Activated CD4-positive, CD25-positive, alpha-beta regulatory T cell (primary cell): Measurements from ENCODE around the gene KAZN.

Experiments used
- DNase-seq, 4 experiments: peaks; one replicate each; lab custom pipeline; 2025; lab: John Stamatoyannopoulos, UW

KAZN gene

GRCh38 chr1:14853518-14853917 lies 255.0 kb downstream of the KAZN start:
- no peak for DNase-seq

DNA sequence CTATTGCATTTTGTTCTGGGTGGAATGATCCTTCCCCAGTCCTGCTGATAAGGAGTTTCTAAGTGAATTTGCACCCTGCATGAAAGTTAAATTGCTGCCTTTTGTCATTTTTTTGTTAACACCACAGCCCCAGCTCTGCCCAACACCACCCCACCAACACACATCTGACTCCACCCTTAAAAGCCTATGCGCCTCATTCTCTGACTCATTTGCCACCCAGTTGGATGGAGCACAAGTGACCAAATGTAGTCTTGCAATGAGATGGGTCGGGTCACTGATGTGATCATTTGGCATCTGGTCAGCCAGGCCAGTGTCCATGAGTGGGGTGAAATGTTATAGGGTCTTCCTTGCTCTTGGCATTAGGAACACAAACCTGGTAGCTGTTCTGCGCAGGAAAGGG lies 256.8 kb downstream of the KAZN start:
- no peak for DNase-seq

GRCh38 chr1:14855801-14856200 lies 257.3 kb downstream of the KAZN start:
- DNase-seq: no peak

GRCh38 chr1:14857436-14858195 lies 259.1 kb downstream of the KAZN start:
- DNase-seq: no peak

DNA sequence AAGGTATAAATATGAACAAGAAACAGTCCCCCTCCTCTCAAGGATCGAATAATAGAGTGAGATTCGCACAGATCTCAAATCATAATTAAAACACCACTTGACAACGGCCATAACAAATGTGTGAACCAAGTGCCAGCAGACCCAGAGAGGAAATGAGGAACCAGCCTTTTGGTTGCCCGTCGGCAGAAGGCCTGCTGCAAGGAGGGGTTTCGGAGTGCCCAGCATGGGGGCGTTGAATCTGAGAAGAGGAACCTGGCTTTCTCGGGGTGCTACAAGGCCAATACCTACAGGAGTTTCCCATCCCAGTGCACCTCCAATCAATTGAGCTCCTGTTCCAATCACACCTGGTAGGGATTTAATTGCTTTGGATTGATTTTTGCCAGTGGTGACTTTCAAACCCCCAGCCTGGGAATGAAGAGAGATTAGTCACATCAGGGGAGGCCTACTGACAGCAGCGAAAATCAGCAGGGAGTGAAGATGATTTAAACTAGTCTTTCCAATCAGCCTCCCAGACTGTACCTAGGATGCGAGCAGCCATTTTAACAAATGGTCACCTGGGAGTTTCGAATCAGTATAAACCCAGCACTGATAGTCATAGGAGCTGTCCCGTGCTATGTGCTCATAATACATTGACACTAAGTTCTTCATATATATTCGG lies 263.8 kb downstream of the KAZN start:
- no peak for DNase-seq

GRCh38 chr1:14865106-14865505 lies 266.6 kb downstream of the KAZN start:
- DNase-seq: no peak

- DNase-seq: no peak
Measured at GRCh38 chr1:14866911-14867612, 268.6 kb downstream of the KAZN start.

DNA sequence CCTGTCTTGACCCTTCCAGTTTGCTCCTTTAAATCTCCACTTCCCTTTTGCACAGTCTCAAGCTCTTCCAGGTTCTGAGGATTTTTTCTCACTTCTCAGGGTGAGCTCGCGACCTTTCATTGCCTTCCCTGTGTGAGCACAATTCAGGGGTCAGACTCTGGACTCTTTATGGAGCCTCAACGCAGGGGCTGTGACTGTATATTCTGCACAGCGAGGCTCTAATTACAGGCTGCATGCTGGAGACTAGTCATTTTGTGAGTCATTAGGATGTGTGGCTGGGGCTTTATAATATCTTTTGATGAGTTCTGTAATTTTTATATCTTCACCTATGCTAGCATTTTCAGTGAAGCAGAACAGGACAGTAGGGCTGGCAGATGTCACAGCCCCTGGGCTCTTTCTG lies 270.7 kb downstream of the KAZN start:
- no peak for DNase-seq

- no peak for DNase-seq
Measured at GRCh38 chr1:14871218-14871970, 272.9 kb downstream of the KAZN start.

DNA sequence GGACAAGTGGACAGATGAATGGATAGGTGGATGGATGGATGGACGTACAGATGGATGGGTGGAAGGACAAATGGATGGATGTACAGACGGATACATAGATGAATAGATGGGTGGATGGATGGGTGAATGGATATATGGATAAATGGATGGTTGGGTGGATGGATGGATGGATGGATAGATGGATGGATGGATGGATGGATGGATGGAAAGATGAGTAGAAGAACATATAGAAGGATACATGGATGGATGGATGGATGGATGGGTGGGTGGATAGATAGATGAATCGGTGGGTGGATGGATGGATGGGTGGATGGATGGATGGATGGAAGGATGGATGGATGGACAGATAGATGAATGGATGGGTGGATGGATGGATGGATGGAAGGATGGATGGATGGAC lies 274.3 kb downstream of the KAZN start:
- DNase-seq: no peak

DNA sequence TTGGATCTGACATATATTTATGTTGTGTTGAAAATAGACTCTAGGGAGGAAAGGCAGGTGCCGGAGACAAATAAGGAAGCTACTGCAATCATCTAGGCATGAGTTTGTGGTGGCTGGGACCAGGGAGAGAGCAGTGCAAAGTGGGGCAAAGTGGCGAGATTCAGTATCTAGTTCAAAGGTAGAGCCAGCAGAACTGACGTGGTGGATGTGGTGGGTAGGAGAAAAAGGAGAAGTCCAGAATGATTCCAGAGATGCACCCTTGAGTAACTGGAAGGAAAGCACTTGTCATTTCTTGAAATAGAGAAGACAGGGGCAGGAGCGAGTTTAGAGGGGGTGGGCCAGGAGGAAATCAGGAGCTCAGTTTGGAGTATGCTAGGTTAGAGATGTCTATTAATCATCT lies 275.2 kb downstream of the KAZN start:
- no peak for DNase-seq

DNA sequence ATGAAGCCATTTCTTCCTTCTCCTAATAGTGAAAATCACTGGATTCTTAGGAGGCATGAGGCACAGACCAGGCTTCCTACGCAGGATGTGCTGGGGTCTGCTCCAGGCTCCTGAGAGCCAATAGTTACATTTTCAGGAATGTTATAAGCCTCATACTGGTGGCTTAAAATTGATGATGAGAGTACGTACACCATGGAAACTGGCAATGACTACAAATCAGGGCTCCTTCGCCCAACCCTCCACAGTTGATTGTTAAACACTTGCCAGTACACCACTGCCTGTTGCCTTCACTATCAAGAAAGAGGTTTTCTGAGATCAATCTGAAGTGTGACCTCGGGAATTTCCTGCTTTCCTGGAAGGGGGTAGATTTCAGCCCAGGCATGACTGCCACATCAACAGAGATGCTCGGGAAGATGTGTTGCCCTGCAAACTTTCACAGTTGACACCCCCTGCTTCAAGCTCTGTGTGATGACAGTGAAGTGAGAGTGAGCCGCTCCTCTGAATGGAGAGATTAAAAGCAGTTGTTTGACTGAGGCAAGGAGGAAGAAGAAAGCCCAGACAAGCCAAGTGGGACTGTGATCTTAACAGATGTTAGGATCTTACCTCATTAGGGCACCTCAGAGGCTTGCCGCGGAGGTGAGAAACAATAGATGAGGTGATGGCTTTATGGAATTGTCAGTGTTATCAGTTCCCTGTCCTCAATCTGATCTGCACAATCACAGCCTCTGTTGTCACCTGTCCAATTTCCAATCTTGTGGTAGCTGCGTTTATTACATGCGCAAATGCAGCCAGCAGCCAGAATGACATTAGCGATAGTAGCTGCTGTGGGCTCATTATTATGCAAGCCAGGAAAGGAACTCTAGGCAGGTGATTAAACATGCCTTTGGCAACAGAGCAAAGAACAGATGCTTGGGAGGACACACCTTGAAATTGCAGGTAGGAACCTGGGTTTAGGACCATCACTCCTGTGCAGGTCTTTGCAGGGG lies 277.3 kb downstream of the KAZN start:
- no peak for DNase-seq

DNA sequence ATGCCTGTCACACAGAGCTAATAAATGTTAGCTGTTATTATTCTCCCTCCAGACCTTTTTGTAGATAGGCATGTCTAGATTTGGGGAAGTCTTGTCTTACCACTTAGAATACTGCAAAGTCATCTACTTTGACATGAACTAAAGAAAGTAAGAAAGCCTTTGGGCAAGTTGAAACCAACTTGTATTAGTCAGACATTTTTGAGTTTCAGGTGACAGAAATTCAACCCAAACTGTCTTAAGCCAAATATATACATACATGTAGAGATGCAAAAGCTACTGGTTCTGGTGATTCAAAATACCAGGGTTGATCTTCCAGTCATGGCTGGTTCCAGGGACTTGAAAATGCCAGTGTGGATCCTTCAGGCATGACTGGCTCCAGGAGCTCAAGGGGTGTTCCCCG lies 278.3 kb downstream of the KAZN start:
- DNase-seq: no peak

DNA sequence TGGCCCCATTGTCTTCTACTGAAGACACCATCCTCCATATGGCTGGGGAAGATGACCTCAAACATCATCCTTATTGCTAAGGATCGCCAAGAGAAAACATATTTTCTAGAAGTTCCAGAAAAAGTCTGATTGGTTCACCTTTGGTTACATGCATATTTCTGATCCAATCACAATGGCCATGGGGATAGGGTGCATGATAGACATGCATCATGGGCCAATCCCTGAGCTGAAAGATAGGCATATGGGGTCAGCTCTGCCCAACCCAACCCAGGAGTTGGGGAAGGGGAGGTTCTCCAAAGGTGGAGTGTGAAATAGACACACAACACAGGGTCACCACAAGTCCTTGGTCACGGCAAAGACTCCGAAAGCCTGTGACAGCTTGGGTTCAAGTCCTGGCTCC lies 278.7 kb downstream of the KAZN start:
- no peak for DNase-seq

GRCh38 chr1:14878124-14878523 lies 279.6 kb downstream of the KAZN start:
- DNase-seq: no peak

DNA sequence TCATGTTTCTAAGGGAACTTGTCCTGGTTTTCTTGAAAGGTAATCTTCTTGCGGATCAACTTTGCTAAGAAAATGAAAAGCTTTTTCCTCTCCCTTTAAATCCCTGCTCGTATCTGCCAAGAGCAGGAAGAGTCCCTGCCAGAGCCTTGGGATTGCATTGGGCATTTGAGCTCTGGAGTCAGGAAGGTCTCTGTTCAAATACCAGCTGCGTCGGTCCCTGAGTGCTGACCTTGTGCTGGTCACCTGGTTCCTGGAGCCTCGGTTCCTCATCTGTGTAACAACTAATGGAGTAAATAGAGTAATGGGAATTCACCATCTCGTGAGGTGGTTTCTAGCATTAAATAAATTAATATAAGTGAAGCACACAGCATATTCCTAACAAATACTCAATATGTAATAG lies 280.5 kb downstream of the KAZN start:
- DNase-seq: no peak

GRCh38 chr1:14880456-14881316 lies 282.2 kb downstream of the KAZN start:
- DNase-seq: no peak

DNA sequence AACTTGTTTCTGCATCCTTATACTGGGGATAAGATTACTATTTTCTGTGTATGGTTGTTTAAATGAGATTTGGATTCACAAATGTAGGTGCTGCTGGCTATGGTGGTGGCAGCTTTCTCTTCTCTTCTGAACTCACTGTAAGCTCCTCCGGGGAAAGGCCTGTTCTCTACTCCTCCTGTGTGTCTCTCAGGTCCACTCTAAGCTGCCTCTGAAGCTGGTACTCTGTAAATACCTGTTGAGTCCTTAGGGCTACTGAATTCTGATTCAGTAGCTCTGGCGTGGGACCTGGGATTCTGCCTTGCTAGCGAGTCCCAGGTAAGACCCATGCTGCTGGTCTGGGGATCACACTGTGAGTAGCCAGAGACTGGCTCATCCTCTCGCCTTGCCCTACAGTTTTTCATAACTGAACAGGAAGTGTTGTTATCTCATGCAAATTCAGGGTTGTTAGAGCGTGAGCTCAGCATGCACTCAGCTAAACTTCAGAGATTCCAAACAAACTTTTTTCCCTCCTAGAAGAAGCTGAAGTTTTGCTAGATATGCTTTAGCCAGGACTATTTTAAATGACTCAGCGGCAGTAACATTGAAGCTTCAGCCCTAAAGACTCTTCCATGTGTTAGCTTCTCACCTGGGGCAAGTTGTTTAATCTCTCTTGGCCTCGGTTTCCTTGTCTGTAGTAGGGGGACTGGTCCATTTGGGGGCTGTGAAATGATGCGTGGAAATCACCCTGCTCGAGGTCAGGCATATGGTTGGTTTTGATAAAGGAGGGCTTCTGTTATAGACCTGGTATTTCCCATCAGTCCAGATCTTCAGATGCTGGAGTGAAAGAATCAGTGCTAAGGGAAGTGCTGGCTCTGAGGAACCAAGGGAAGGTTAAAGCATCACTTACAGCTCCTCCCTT lies 283.5 kb downstream of the KAZN start:
- DNase-seq: no peak

DNA sequence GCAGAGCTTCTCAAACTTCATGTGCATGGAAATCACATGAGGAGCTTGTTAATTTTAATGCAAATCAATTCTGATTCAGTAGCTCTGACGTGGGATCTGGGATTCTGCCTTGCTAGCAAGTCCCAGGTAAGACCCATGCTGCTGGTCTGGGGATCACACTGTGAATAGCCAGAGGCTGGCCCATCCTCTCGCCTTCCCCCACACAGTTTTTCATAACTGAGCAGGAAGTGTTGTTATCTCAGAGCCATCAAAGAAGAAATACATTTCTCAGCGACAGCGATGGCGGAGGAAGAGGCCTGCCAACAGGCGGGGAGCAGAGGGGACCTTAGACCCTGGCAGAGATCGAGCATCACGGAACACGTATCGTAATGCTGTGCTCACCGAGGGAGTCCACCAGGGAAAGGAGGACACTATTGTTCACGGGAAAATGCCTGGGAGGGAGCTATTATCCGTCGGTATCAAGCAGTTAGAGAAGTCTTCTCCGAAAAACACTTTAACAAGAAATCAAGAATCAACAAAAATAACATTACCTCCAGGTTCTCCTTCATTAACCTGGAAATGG lies 286.2 kb downstream of the KAZN start:
- no peak for DNase-seq
